HEK293T (cell line): ENCODE data around the gene SKIL.

Experiments
- ARNT ChIP-seq: fragments of 450-650 bp; IDR thresholded peaks from 2 replicates; pipeline ENCODE4 v1.6.1; 2017; ENCODE audit warnings: mild to moderate bottlenecking
- BHLHE40 ChIP-seq: fragments of 450-650 bp; IDR thresholded peaks from 2 replicates; pipeline ENCODE4 v1.6.1; 2016; ENCODE audit warnings: mild to moderate bottlenecking, moderate library complexity, borderline replicate concordance
- ELF4 ChIP-seq: fragments of 450-650 bp; IDR thresholded peaks from 2 replicates; pipeline ENCODE4 v1.6.1; 2017; ENCODE audit warnings: antibody characterized with exemption
- FOXA1 ChIP-seq: fragments of 450-650 bp; IDR thresholded peaks from 2 replicates; pipeline ENCODE4 v1.6.1; 2016; ENCODE audit warnings: mild to moderate bottlenecking
- FOXK2 ChIP-seq: fragments of 450-650 bp; IDR thresholded peaks from 2 replicates; pipeline ENCODE4 v1.6.1; 2016; ENCODE audit warnings: mild to moderate bottlenecking
- FOXM1 ChIP-seq: fragments of 450-650 bp; IDR thresholded peaks from 2 replicates; pipeline ENCODE4 v1.6.1; 2017; ENCODE audit warnings: mild to moderate bottlenecking, borderline replicate concordance
- HDGF ChIP-seq: fragments of 450-650 bp; IDR thresholded peaks from 2 replicates; pipeline ENCODE4 v1.6.1; 2017; ENCODE audit warnings: antibody characterized with exemption, borderline replicate concordance
- LEF1 ChIP-seq: fragments of 450-650 bp; IDR thresholded peaks from 2 replicates; pipeline ENCODE4 v1.6.1; 2017; ENCODE audit warnings: mild to moderate bottlenecking, borderline replicate concordance
- NFRKB ChIP-seq: fragments of 450-650 bp; IDR thresholded peaks from 2 replicates; pipeline ENCODE4 v1.6.1; 2016; ENCODE audit warnings: mild to moderate bottlenecking, moderate library complexity
- PKNOX1 ChIP-seq: fragments of 450-650 bp; IDR thresholded peaks from 2 replicates; pipeline ENCODE4 v1.6.1; 2016
- SP1 ChIP-seq: fragments of 450-650 bp; IDR thresholded peaks from 2 replicates; pipeline ENCODE4 v1.6.1; 2017
- SUZ12 ChIP-seq: fragments of 450-650 bp; IDR thresholded peaks from 2 replicates; pipeline ENCODE4 v1.6.1; 2016; ENCODE audit warnings: mild to moderate bottlenecking
- TARDBP ChIP-seq: fragments of 450-650 bp; IDR thresholded peaks from 2 replicates; pipeline ENCODE4 v1.6.1; 2016
- ZNF384 ChIP-seq: fragments of 450-650 bp; IDR thresholded peaks from 2 replicates; pipeline ENCODE4 v1.6.1; 2016

- TF ChIP-seq SP1 (no peak), ZNF384 (no peak), FOXM1 (no peak), BHLHE40 (no peak), SUZ12 (no peak), NFRKB (no peak), LEF1 (no peak), FOXK2 (no peak), FOXA1 (no peak), ARNT (no peak), TARDBP (no peak), ELF4 (no peak), PKNOX1 (no peak), HDGF (no peak)
Observed at GRCh38 chr3:170360916-170361315, 3.4 kb downstream of the SKIL start.
